Erythroblast (primary cell): ENCODE measurements around the gene DEXI.

Experiments
- GATA1 ChIP-seq: IDR thresholded peaks from 2 replicates; pipeline ENCODE4 v1.6.1; 2011; ENCODE audit warnings: low read depth, mild to moderate bottlenecking, control low read depth, low read length, moderate library complexity
- POLR2A ChIP-seq: IDR thresholded peaks from 2 replicates; pipeline ENCODE4 v1.6.1; 2011; ENCODE audit warnings: mild to moderate bottlenecking, low read length

GRCh38 chr16:10969615-10970014, 27.3 kb upstream of the DEXI start:
- no peak for TF ChIP-seq POLR2A
- TF ChIP-seq GATA1, result no peak
